Breast epithelium (tissue), 4 donors: ENCODE data around the gene NCKAP5. TPM values are rescaled to one million over a fixed set of nuclear protein-coding genes. Genes with fewer than 3 reads are reported as not detected.

ENCODE experiments used
- DNase-seq, 2 donors: peaks; one replicate each; pipeline ENCODE4 v3.0.0-alpha.2; 2019; ENCODE audit warnings: low spot score in 2 of 2
- H3K27ac ChIP-seq, 2 donors: fragments of 200-600 bp; sonication (generic) in 1 of 2; one replicate each; pipeline ENCODE4 v1.5.1; 2016 to 2019; ENCODE audit warnings: mild to moderate bottlenecking in 1 of 2
- H3K27me3 ChIP-seq, 2 donors: fragments of 200-600 bp; sonication (generic) in 1 of 2; one replicate each; pipeline versions ENCODE4 v1.5.1 to v1.6.0; 2017 to 2019; ENCODE audit warnings: control low read depth in 1 of 2, mild to moderate bottlenecking in 1 of 2
- H3K36me3 ChIP-seq: fragments of 200-600 bp; one replicate; pipeline ENCODE4 v1.5.1; 2019
- H3K4me1 ChIP-seq, 2 donors: fragments of 200-600 bp; sonication (generic); one replicate each; pipeline ENCODE4 v1.5.1; 2016 to 2019; ENCODE audit warnings: control low read depth in 1 of 2
- H3K4me3 ChIP-seq, 3 donors: fragments of 200-600 bp; sonication (generic); 1 replicate in 2 of 3; 2 replicates in 1 of 3; pipeline ENCODE4 v1.5.1; 2016 to 2019; ENCODE audit warnings: mild to moderate bottlenecking in 3 of 3, moderate library complexity in 2 of 3
- H3K9me3 ChIP-seq, 2 donors: fragments of 200-600 bp; sonication (generic) in 1 of 2; one replicate each; pipeline ENCODE4 v1.5.1; 2016 to 2019; ENCODE audit warnings: control low read depth in 1 of 2
- CTCF ChIP-seq, 3 donors: fragments of 450-650 bp; IDR thresholded peaks; one replicate each; pipeline ENCODE4 v1.5.1; 2016 to 2017; ENCODE audit warnings: antibody characterized with exemption in 3 of 3, mild to moderate bottlenecking in 3 of 3, moderate library complexity in 3 of 3
- POLR2A ChIP-seq: fragments of 450-650 bp; IDR thresholded peaks from one replicate; pipeline ENCODE4 v1.6.1; 2016; ENCODE audit warnings: antibody characterized with exemption, mild to moderate bottlenecking, moderate library complexity
- POLR2AphosphoS5 ChIP-seq, 3 donors: sonication (generic); formaldehyde crosslinking; IDR thresholded peaks; one replicate each; pipeline ENCODE4 v1.6.1; 2017; ENCODE audit warnings: antibody characterized with exemption in 3 of 3
- intact Hi-C: fragments of 100-400 bp; cut with DNase I; formaldehyde crosslinking; loops from one replicate; pipeline ENCODE4 v1.15.1; 2023; ENCODE audit warnings: low total_unique reads
- total RNA-seq, 3 donors: library from RNA; depleted of rRNA; stranded (reverse); fragments of >200 nt; gene quantifications; one replicate each; pipeline ENCODE4 v1.1.0, GENCODE V29; 2016

The NCKAP5 gene
- total RNA-seq, 3 donors from 2014 or later, result 1.1 to 10.5 (median 6.1) TPM

GRCh38 chr2:132860220-132860619, 708.0 kb downstream of the NCKAP5 start:
- intact Hi-C loops, result no loop called here
- no peak overlapping the region for H3K4me3 ChIP-seq
- no peaks in the 10 kb centered on the region for H3K36me3 ChIP-seq
- TF ChIP-seq CTCF (IDR thresholded peaks at IDR 0.05) (no peak), POLR2A (no peak), POLR2AphosphoS5 (IDR thresholded peaks at IDR 0.05) (no peak)
- H3K4me1 ChIP-seq, result no peaks in the 10 kb centered on the region
- H3K9me3 ChIP-seq, result no peaks in the 10 kb centered on the region
- no peak overlapping the region for H3K27ac ChIP-seq
- no peaks in the 10 kb centered on the region for H3K27me3 ChIP-seq
- DNase-seq, result no peak

GRCh38 chr2:132859590-132859989, 708.7 kb downstream of the NCKAP5 start:
- intact Hi-C loops, result no loop called here

GRCh38 chr2:132857319-132857718, 710.9 kb downstream of the NCKAP5 start:
- no peak for DNase-seq
- no peak for TF ChIP-seq POLR2A
- no peak for TF ChIP-seq CTCF (IDR thresholded peaks at IDR 0.05)
- no peak for TF ChIP-seq POLR2AphosphoS5 (IDR thresholded peaks at IDR 0.05)
- Histone ChIP-seq H3K4me3 (no peak overlapping the region), H3K9me3 (no peaks in the 10 kb centered on the region), H3K27me3 (no peaks in the 10 kb centered on the region), H3K4me1 (no peaks in the 10 kb centered on the region), H3K36me3 (no peaks in the 10 kb centered on the region), H3K27ac (no peak overlapping the region)
- intact Hi-C loops, result no loop called here

More at GRCh38 chr2:132859590-132859989, 708.7 kb downstream of the NCKAP5 start:
- H3K9me3 ChIP-seq, result no peaks in the 10 kb centered on the region
- H3K4me1 ChIP-seq, result no peaks in the 10 kb centered on the region
- DNase-seq, result no peak
- no peak overlapping the region for H3K27ac ChIP-seq
- no peaks in the 10 kb centered on the region for H3K27me3 ChIP-seq
- TF ChIP-seq CTCF (IDR thresholded peaks at IDR 0.05) (no peak), POLR2AphosphoS5 (IDR thresholded peaks at IDR 0.05) (no peak), POLR2A (no peak)
- H3K36me3 ChIP-seq, result no peaks in the 10 kb centered on the region
- no peak overlapping the region for H3K4me3 ChIP-seq

GRCh38 chr2:132850688-132851087, 717.6 kb downstream of the NCKAP5 start:
- intact Hi-C loops, result no loop called here

GRCh38 chr2:132849118-132849517, 719.1 kb downstream of the NCKAP5 start:
- no peak overlapping the region for H3K4me3 ChIP-seq
- no peaks in the 10 kb centered on the region for H3K36me3 ChIP-seq
- no peak overlapping the region for H3K27ac ChIP-seq
- H3K27me3 ChIP-seq, result no peaks in the 10 kb centered on the region
- H3K4me1 ChIP-seq, result no peaks in the 10 kb centered on the region
- DNase-seq, result no peak
- no peaks in the 10 kb centered on the region for H3K9me3 ChIP-seq
- TF ChIP-seq POLR2AphosphoS5 (IDR thresholded peaks at IDR 0.05) (no peak), CTCF (IDR thresholded peaks at IDR 0.05) (no peak), POLR2A (no peak)
- intact Hi-C loops, result no loop called here

More at GRCh38 chr2:132850688-132851087, 717.6 kb downstream of the NCKAP5 start:
- Histone ChIP-seq H3K4me3 (no peak overlapping the region), H3K9me3 (no peaks in the 10 kb centered on the region), H3K27me3 (no peaks in the 10 kb centered on the region), H3K36me3 (no peaks in the 10 kb centered on the region), H3K27ac (no peak overlapping the region), H3K4me1 (no peaks in the 10 kb centered on the region)
- TF ChIP-seq POLR2A (no peak), POLR2AphosphoS5 (IDR thresholded peaks at IDR 0.05) (no peak), CTCF (IDR thresholded peaks at IDR 0.05) (no peak)
- DNase-seq, result no peak
